D341Med (cell line): ENCODE data around the gene PTPRE.

Experiments
- DNase-seq: peaks from one replicate; pipeline ENCODE4 v3.0.0; 2012; ENCODE audit warnings: low spot score

PTPRE gene

DNA sequence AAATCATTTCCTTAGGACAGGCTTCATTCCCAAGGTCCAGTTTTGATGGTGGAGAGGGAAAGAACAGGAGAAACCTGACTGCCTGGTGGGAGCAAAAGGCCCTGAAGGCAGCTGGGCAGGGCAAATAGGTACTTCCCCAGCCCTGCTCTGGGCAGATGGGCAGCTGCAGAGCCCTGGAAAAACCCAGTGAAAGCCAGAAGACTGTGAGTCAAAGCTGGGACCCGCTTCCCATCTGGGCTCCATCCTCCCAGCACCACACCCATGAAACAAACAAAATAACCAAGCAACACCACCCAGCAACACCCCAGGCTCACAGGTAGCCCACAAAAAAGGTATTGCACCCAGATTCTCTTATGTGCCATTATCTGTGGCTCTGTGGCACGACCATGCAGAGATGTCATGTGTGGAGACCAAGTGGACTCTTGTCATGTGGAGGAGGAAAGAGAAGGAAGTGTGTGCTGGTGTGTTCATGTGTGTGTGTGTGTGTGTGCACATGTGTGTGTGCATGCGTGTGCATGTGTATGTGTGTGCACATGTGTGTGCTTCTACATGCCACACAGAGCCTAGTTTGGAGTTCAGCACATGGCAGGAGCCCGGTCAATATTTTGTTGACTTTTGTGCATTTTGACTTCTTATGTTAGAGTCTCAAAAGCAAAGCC is 24.0 kb upstream of the PTPRE start:
- no peak for DNase-seq

GRCh38 chr10:127883516-127883915 is 23.4 kb upstream of the PTPRE start:
- DNase-seq = no peak

DNA sequence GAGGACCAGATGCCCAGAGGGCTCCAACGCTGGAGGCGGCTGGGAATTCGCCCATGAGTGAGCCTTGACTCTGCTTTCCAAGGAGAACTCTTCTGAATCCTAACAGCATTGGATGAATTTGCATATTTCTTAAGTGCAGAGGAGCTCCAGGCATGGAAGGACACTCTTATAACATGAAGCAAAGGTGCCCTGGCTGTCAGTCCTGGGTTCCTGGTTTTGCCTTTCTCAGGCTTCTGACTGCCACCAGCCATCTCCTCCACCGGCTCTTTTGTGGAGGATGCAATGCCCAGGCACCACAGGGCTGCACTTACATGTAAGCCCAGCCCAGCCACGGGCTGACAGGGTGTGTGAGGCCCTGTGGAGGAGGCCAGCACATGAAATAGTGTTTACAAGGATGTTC is 22.4 kb upstream of the PTPRE start:
- no peak for DNase-seq

GRCh38 chr10:127886371-127887051 is 20.4 kb upstream of the PTPRE start:
- DNase-seq = no peak

GRCh38 chr10:127887541-127888415 is 19.1 kb upstream of the PTPRE start:
- no peak for DNase-seq

DNA sequence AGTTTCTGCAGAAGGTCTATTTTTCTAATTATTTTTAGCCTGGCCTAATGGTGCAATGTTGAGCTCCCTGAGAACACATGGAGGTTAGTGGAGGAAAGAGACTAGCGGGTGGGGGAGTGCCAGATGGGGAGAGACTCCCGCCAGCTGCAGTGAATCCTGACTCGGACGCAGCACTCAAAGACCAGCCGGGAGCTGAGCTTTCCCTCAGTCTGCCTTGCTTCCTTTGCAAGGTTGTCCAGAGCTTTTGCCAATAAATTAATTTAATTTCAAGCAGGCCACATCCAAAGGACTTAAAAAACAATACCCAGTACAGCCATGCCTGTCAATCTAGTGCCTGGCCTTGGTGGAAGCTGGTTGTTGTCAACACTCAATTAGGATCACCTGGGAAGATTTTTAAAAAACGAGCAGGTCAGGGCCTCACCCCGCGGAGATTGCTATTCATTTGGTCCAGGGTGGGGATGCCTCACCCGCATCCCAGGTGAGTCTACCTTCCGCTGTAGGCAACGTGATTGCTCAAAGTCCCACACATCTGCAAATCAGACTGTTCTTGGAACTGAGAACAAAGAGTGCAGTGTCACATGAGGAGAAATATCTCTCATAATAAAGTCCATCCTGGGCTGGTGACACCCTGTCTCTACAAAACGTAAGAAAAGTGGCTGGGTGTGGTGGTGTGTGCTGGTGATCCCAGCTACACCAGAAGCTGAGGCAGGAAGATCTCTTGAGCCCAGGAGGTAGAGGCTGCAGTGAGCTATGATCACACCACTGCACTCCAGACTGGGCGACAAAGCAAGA is 18.2 kb upstream of the PTPRE start:
- no peak for DNase-seq

DNA sequence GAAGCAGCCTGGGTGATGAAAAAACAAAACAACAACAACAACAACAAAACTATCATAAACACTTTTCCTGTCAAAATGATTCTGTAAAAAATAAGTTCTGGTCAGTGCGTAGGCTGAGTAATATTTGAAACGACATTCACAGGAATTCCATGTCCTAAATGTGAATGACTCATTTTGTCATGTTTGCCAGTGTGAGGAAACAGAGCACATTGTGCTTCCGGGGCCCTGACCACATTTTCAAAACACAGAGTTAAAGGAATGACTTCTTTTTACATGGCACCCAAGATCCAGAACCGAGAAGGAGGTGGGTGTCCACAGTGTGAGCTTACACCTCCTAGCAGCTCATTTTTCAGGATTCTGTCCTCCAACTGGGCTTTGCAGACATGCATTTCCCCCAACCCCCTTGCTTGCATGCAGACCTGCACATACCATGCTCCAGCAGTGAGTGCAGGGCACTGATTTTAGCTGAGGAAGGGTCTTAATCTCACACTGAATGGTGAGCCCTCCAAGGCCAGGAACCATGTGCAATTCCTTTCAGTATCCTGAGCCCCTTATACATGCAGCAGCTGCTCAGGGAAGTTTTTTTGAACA is 17.2 kb upstream of the PTPRE start:
- DNase-seq = no peak

DNA sequence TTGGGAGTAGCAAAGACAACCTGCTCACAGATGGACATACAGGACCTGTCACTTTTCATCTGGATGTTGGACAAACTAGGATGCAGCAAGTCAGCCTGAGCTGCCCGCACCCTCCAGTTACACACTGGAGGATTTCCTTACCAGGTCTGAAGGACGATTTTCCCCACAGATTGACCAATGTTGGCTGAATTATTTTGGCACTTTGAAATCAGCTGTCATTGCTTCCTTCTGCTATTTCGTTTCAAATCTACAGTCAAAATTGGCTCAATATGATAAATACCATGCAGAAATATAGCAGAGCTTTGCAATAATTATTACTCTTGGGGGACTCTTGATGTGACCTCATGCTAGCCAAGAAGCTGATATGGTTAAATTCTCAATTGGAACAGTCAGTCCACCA is 16.7 kb upstream of the PTPRE start:
- DNase-seq = no peak

- DNase-seq = no peak
Measured at GRCh38 chr10:127890832-127891334, 16.0 kb upstream of the PTPRE start.

DNA sequence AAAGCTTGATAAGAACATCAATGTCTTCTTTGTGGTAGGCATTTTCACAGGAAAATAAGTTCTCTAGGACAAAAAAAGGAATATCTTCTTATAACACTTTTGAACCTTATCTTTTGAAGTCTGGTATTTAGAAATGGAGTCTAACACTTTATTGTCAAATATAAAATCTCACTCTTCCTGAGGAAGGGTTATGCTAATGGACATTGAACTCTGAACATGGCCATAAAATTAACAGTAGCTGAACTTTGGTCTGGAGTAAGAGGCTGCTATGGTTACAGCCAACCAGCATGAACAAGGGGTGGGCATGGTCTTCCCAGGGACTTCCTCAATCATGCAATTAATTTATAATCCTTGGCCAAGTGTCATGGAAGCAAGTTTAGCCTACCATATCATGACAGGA is 14.2 kb upstream of the PTPRE start, which contains the start of gene CLRN3:
Gene CLRN3 (minus strand): TSS at position 199 of the 400 bp plus-strand sequence. CDS start 157 bp downstream, at position 42.
- no peak for DNase-seq

GRCh38 chr10:127894146-127894545 is 12.8 kb upstream of the PTPRE start:
- no peak for DNase-seq

DNA sequence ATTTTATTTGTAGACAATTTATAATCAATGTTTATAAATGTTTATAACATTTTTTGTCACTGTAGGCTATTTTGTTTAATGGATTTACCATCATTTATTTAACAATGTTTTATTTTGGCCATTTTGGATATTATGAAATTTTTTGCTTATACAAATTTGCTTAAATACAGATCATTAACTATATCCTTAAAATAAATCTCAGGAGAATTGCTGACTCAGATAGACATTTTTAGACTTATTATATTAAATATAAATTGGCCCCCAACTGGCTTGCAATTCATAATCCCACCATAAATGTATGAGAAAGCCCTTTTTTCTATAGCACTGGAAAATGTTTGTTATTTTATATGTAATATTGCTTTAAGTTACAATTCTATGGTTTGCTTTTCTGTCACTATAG is 10.3 kb upstream of the PTPRE start:
- no peak for DNase-seq

GRCh38 chr10:127897177-127897576 is 9.7 kb upstream of the PTPRE start:
- no peak for DNase-seq

GRCh38 chr10:127899766-127900387 is 7.0 kb upstream of the PTPRE start:
- DNase-seq = no peak

- DNase-seq = no peak
Measured at GRCh38 chr10:127903789-127904188, 3.1 kb upstream of the PTPRE start.

DNA sequence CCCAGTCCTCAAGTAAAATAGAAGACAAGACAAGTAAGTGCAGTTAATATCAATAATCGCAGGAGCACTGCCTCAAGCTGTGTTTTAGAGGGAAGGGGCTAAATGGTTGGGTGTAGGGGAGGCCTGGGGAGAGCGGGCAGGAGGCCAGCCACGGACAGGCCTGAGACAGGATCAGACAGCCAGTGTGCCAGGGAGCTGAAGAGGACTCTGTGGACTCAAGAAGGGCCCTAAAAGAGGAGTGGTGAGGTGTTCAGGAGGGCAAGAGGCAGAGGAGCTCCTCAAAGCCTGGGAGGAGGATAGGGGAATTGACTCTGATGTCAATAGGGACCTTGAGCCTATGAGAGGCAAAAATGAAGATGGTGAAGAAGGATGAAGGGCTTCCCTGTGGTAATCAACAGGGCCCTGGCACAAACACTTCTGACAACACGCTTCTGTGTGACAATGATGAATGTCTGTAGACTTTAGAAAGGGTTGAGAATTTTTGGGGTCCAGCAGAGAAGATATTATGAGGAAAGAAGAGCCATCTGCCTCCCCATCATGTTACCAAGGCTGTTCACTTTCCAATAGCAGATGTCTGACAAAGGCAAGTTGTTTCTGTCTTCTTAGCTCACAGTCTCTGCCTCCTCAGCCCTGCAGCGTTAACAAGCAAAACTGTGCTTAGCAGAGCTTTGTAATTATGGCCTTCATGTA is 2.4 kb upstream of the PTPRE start:
- no peak for DNase-seq

GRCh38 chr10:127905001-127905847 is 1.7 kb upstream of the PTPRE start:
- DNase-seq = no peak

DNA sequence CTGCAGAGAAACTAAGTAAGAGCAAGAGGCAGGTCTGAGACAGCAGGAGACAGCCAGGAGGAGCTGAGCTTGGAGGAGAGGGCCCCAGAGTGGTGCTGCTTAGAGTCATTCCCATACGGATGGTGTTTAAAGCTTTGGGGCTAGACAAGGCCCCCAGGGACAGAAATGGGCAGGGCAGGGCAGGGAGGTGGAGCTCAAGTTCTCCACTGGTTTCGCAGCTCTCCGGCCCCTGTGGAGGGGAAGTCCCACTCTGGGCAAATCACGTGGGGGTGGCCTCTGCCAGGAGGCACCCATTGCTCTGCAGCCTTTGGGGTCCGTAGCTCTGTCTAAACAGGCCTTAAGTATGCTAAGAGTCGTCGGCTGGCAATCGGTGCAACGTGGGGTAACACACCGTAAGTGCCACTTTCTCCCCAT is 1.0 kb upstream of the PTPRE start:
- no peak for DNase-seq

GRCh38 chr10:127907411-127908105 is 655 bp downstream of the PTPRE start:
- no peak for DNase-seq
